NCI-H2171 (cell line): ENCODE data around the gene LURAP1L.
"Not testable (repeated sequence)": the region's sequence is repeated elsewhere in the genome, so short reads cannot be mapped to it uniquely, and the experiment has no call there.

ENCODE experiments used
- DNase-seq: peaks from one replicate; lab custom pipeline; 2025; lab: John Stamatoyannopoulos, UW

Gene LURAP1L

GRCh38 chr9:12859704-12860251 lies 85.0 kb downstream of the LURAP1L start:
- DNase-seq: no peak

- no peak for DNase-seq
Observed at GRCh38 chr9:12860998-12861397, 86.2 kb downstream of the LURAP1L start.

GRCh38 chr9:12862611-12863410 lies 88.0 kb downstream of the LURAP1L start:
- DNase-seq: peak; percentile 38

- DNase-seq: no peak
Observed at GRCh38 chr9:12863618-12864017, 88.8 kb downstream of the LURAP1L start.

DNA sequence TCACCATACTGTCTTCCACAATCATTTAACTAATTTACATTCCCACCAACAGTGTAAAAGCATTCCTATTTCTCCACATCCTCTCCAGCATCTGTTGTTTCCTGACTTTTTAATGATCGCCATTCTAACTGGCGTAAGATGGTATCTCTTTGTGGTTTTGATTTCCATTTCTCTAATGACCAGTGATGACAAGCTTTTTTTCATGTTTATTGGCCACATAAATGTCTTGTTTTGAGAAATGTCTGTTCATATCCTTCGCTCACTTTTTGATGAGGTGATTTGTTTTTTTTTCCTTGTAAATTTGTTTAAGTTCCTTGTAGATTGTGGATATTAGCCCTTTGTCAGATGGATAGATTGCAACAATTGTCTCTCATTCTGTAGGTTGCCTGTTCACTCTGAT lies 90.6 kb downstream of the LURAP1L start:
- not testable (repeated sequence) for DNase-seq
